SU-DHL-6 (cell line): Measurements from ENCODE around the gene ELMO3.

Experiments
- EZH2phosphoT487 ChIP-seq: fragments of 200-600 bp; sonication (generic), shearing (Covaris generic); conservative IDR thresholded peaks from 2 replicates; pipeline ENCODE4 v1.6.1; 2018; ENCODE audit warnings: mild to moderate bottlenecking, antibody characterized with exemption, low read length, moderate library complexity, mixed read lengths
- TF ChIP-seq, protein P1 (sequence below): fragments of 200-600 bp; sonication (generic); IDR thresholded peaks from one replicate; pipeline ENCODE4 v1.5.1; 2017; ENCODE audit warnings: antibody characterized with exemption, mild to moderate bottlenecking, low read length, moderate library complexity; ENCODE audit not compliant: insufficient read depth, poor library complexity, severe bottlenecking

- TF ChIP-seq, protein P1, sequence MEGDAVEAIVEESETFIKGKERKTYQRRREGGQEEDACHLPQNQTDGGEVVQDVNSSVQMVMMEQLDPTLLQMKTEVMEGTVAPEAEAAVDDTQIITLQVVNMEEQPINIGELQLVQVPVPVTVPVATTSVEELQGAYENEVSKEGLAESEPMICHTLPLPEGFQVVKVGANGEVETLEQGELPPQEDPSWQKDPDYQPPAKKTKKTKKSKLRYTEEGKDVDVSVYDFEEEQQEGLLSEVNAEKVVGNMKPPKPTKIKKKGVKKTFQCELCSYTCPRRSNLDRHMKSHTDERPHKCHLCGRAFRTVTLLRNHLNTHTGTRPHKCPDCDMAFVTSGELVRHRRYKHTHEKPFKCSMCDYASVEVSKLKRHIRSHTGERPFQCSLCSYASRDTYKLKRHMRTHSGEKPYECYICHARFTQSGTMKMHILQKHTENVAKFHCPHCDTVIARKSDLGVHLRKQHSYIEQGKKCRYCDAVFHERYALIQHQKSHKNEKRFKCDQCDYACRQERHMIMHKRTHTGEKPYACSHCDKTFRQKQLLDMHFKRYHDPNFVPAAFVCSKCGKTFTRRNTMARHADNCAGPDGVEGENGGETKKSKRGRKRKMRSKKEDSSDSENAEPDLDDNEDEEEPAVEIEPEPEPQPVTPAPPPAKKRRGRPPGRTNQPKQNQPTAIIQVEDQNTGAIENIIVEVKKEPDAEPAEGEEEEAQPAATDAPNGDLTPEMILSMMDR: no peak
- no peak for TF ChIP-seq EZH2phosphoT487
Observed at GRCh38 chr16:67206129-67206837, 7.4 kb downstream of the ELMO3 start.
